ENCODE measurements around the gene CD14. TPM values are rescaled to one million over a fixed set of nuclear protein-coding genes. Genes with fewer than 3 reads are reported as not detected.
A peak's percentile ranks its signal among the peaks of the same experiment; 100 is the strongest.

Gene CD14
- total and polyA plus RNA-seq, 3 donors from 2014 or later: 23.7 to 41.1 (median 40.5) TPM

DNA sequence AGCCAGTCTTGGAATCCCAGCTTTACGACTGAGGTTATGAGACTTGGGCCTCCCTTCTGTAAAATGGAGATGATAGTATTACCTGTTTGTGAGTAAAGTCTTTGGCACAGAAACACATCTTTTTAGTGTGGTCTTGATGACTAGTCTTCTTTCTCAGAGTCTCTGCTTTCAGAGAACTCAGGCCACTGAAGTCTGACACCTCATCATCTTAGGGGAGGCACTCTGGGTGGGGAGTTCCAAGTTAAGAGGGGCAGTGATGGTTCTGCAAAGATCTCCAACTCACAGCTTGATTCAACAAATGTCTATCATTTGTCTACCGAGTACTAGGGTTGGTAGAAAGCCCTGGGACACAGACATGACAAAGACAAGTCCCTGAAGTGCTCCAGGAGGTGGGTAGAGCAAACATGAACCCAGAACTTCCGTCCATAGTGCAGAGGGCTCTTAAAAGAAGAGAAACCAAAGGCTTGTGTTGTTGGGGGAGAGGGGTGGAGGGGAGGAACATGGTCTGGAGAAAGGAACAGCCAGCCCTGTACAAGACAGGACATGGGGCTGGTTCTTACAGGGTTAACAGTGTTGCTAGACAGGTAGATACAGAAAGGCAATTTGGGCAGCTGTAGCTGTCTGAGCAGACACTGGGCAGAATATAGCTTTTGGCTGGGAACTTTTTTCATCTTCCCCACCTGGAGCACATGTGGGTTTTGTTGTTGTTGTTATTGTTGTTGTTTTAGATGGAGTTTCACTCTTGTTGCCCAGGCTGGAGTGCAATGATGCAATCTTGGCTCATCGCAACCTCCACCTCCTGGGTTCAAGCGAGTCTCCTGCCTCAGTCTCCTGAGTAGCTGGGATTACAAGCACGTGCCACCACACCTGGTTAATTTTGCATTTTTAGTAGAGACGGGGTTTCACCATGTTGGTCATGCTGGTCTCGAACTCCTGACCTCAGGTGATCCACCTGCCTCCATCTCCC lies 2.6 kb upstream of the CD14 start:
- no peak for DNase-seq
- no peaks in the 10 kb centered on the region for H3K9me3 ChIP-seq
- no peak overlapping the region for H3K27ac ChIP-seq
- H3K4me1 ChIP-seq: peaks cover 12% of the 10 kb centered on the region
- no peak overlapping the region for H3K4me3 ChIP-seq
- no peaks in the 10 kb centered on the region for H3K27me3 ChIP-seq
- 91 to 93% methylated on average over 8 of the region's 8 CpGs for WGBS, 2 donors
- no peak for TF ChIP-seq POLR2A (IDR thresholded peaks at IDR 0.05)
- TF ChIP-seq, protein P1, sequence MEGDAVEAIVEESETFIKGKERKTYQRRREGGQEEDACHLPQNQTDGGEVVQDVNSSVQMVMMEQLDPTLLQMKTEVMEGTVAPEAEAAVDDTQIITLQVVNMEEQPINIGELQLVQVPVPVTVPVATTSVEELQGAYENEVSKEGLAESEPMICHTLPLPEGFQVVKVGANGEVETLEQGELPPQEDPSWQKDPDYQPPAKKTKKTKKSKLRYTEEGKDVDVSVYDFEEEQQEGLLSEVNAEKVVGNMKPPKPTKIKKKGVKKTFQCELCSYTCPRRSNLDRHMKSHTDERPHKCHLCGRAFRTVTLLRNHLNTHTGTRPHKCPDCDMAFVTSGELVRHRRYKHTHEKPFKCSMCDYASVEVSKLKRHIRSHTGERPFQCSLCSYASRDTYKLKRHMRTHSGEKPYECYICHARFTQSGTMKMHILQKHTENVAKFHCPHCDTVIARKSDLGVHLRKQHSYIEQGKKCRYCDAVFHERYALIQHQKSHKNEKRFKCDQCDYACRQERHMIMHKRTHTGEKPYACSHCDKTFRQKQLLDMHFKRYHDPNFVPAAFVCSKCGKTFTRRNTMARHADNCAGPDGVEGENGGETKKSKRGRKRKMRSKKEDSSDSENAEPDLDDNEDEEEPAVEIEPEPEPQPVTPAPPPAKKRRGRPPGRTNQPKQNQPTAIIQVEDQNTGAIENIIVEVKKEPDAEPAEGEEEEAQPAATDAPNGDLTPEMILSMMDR (IDR thresholded peaks at IDR 0.05): no peak
- no peaks in the 10 kb centered on the region for H3K36me3 ChIP-seq (ENCODE audit: low read depth, missing control alignments)
- intact Hi-C loops (cut with DNase I; ENCODE audit: low total_unique reads): loop anchor here (10.0 kb wide), 1 partner anchor 91 kb away; the partner anchor contains the start of gene EIF4EBP3

DNA sequence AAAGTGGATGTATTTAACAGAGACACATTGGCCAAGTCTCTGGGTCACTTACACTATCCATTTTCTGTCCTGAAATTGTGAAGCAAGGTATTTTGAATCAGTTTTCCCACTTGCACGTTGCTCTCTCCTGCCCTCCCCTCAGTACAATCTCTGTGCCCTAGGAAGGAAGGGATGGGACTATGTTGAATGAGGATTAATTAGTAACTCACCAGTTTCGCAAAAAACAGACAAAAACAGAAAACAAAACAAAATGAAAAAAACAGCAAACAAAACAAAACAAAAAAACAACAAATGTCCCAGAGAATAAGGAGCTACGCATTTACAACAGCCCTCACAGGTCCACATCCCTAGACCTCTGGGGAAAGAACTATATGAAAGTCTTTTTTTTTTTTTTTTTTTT lies 1.1 kb upstream of the CD14 start:
- intact Hi-C loops (cut with DNase I; ENCODE audit: low total_unique reads): loop anchor here (10.0 kb wide), 1 partner anchor 89 kb away; the partner anchor contains the start of gene EIF4EBP3
- no peak for DNase-seq
- H3K27ac ChIP-seq: no peak overlapping the region

DNA sequence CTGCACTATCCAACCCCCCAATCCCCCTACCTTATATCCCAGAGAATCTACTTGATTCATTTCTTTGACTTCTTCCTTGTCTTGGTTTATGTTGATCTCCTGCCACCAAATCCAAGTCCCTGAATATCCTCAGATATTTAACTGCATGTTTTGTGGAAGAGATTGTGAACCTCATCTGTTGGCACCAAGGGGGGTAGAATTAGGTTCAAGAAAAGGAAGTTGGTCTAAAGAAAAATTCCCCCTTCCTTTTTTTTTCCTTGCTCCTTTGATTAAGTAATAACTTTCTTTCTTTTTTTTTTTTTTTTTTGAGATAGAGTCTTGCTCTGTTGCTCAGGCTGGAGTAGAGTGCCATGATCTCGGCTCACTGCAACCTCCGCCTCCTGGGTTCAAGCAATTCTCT lies 526 bp upstream of the CD14 start:
- Histone ChIP-seq H3K27me3 (no peaks in the 10 kb centered on the region), H3K9me3 (no peaks in the 10 kb centered on the region), H3K4me1 (peaks cover 5% of the 10 kb centered on the region), H3K36me3 (ENCODE audit: low read depth, missing control alignments) (no peaks in the 10 kb centered on the region), H3K4me3 (peak overlapping the region in 1 of 2 donors; percentile 62), H3K27ac (peak overlapping the region; percentile 56 to 87)
- no peak for TF ChIP-seq POLR2A (IDR thresholded peaks at IDR 0.05)
- TF ChIP-seq, protein P1 (IDR thresholded peaks at IDR 0.05): no peak
- WGBS, 2 donors: 70 to 92% methylated on average over 2 of the region's 2 CpGs
- no peak for DNase-seq
- intact Hi-C loops (cut with DNase I; ENCODE audit: low total_unique reads): loop anchor here (10.0 kb wide), 1 partner anchor 89 kb away; the partner anchor contains the start of gene EIF4EBP3

More for the DNA sequence above, 1.1 kb upstream of the CD14 start:
- Histone ChIP-seq H3K4me1 (peaks cover 5% of the 10 kb centered on the region), H3K4me3 (no peak overlapping the region), H3K9me3 (no peaks in the 10 kb centered on the region), H3K27me3 (no peaks in the 10 kb centered on the region), H3K36me3 (ENCODE audit: low read depth, missing control alignments) (no peaks in the 10 kb centered on the region)
- TF ChIP-seq, protein P1 (IDR thresholded peaks at IDR 0.05): no peak
- no peak for TF ChIP-seq POLR2A (IDR thresholded peaks at IDR 0.05)
- 46 to 48% methylated on average over 3 of the region's 3 CpGs for WGBS, 2 donors

DNA sequence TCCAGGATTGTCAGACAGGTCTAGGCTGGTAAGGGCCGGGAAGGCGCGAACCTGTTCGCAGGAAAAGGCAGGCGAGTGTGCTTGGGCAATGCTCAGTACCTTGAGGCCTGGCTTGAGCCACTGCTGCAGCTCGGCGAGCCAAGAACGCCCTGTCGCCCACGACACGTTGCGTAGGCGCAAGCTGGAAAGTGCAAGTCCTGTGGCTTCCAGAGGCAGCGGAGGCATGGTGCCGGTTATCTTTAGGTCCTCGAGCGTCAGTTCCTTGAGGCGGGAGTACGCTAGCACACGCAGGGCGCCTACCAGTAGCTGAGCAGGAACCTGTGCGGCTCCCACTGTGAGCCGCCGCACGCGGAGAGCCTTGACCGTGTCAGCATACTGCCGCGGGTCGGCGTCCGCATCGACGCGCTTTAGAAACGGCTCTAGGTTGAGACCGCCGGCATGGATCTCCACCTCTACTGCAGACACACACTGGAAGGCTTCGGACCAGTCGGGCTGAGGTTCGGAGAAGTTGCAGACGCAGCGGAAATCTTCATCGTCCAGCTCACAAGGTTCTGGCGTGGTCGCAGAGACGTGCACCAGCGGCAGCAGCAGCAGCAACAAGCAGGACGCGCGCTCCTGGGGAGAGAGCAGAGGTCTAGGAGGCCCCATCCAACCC lies 482 bp downstream of the CD14 start:
- Histone ChIP-seq H3K27ac (peak overlapping the region; percentile 56 to 87), H3K4me1 (peaks cover 5% of the 10 kb centered on the region), H3K9me3 (no peaks in the 10 kb centered on the region), H3K4me3 (peak overlapping the region; percentile 46 to 62), H3K27me3 (no peaks in the 10 kb centered on the region), H3K36me3 (ENCODE audit: low read depth, missing control alignments) (no peaks in the 10 kb centered on the region)
- intact Hi-C loops (cut with DNase I; ENCODE audit: low total_unique reads): loop anchor here (10.0 kb wide), 1 partner anchor 88 kb away; the partner anchor contains the start of gene EIF4EBP3
- WGBS, 2 donors: 7% methylated on average over 51 of the region's 51 CpGs; no CpG with 5 or more reads in 1 of the 2 donors
- TF ChIP-seq POLR2A (IDR thresholded peaks at IDR 0.05): no peak
- TF ChIP-seq, protein P1 (IDR thresholded peaks at IDR 0.05): no peak
- peak; percentile 61 for DNase-seq
